Renal pelvis (tissue), 4 donors: ENCODE results near the gene GSTT2B. TPM values are rescaled to one million over a fixed set of nuclear protein-coding genes. Genes with fewer than 3 reads are reported as not detected.
"Not testable (repeated sequence)": the region's sequence is repeated elsewhere in the genome, so short reads cannot be mapped to it uniquely, and the experiment has no call there.

ENCODE experiments used
- DNase-seq: peaks from one replicate; pipeline ENCODE4 v3.0.0-alpha.2; 2013
- polyA plus RNA-seq, 3 donors: library from polyadenylated mRNA; unstranded; fragments of 120-200 nt; gene quantifications; one replicate each; pipeline ENCODE4 v1.2.1, GENCODE V29; 2013; ENCODE audit not compliant: insufficient read length in 3 of 3

GSTT2B gene
- polyA plus RNA-seq, 3 donors, result 13.7 to 19.4 (median 14.8) TPM

DNA sequence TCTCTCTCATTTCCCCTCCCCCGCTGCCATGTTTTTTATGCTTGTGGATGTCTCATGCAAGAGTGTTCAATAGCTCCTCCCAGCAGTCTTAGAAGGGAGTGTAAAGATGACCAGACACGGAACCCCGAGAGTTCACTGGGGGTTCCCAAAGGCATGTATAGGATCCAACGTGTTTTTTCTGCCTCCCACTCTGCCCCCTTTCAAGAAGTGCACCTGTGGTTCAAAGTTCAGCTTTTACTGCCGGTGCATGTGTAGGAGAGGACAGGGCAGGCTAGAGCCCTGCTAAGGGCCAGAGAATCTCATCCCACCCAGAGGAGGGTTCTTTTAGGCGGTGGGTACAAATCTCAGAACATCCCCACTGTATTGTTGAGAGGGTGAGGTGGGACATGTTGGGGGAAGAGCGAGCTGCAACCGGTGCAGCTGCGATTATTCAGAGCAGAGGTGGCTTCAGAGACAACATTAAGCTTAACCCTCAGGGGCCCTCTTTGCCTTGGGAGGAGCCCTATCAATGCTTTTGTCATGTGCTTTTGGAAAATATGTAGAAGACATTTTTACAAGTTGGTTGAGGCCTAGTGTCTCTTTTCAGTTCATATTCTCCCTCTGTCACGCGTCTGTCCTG lies 52.3 kb downstream of the GSTT2B start:
- no peak for DNase-seq

GRCh38 chr22:23907423-23907822 lies 53.6 kb downstream of the GSTT2B start:
- DNase-seq, result not testable (repeated sequence)

Other genes with a start within 250 kb of the GSTT2B start
- gene ZNF70, start 210.1 kb downstream of the GSTT2B start, polyA plus RNA-seq, result 1 to 10 TPM; 6.1 to 8.6 (median 7.7) TPM
- 1 to 10 TPM in 2 of 3 donors, under 1 TPM in 1; 0.89 to 1.3 (median 1.1) TPM for gene VPREB3, start 206.8 kb downstream of the GSTT2B start, polyA plus RNA-seq
- 1 to 10 TPM; 2.2 to 3.7 (median 2.9) TPM for gene C22orf15, start 198.2 kb downstream of the GSTT2B start, polyA plus RNA-seq
- 100 to 1,000 TPM in 1 of 3 donors, 10 to 100 TPM in 2; 81.4 to 103 (median 91.5) TPM for gene CHCHD10, start 193.2 kb downstream of the GSTT2B start, polyA plus RNA-seq
- 10 to 100 TPM; 15.3 to 21.9 (median 20.0) TPM for gene MMP11, start 188.3 kb downstream of the GSTT2B start, polyA plus RNA-seq
- 100 to 1,000 TPM; 171 to 218 (median 181) TPM for gene SMARCB1, start 174.2 kb downstream of the GSTT2B start, polyA plus RNA-seq
- gene DERL3, start 122.2 kb downstream of the GSTT2B start, polyA plus RNA-seq, result 1 to 10 TPM; 4.9 to 6.4 (median 6.3) TPM
- gene SLC2A11, start 103.3 kb downstream of the GSTT2B start, polyA plus RNA-seq, result 10 to 100 TPM; 22.8 to 68.3 (median 61.5) TPM
- 100 to 1,000 TPM; 248 to 398 (median 342) TPM for gene MIF, start 66.8 kb downstream of the GSTT2B start, polyA plus RNA-seq
- 10 to 100 TPM in 2 of 3 donors, 1 to 10 TPM in 1; 6.4 to 13.1 (median 10.8) TPM for gene DDTL, start 5.7 kb upstream of the GSTT2B start, polyA plus RNA-seq
- 10 to 100 TPM; 73.9 to 90.9 (median 90.2) TPM for gene DDT, start 13.2 kb upstream of the GSTT2B start, polyA plus RNA-seq
- 1 to 10 TPM; 1.0 to 1.9 (median 1.3) TPM for gene GSTT2, start 18.9 kb upstream of the GSTT2B start, polyA plus RNA-seq
- gene GSTT4, start 44.3 kb upstream of the GSTT2B start, polyA plus RNA-seq, result not detected
- gene CABIN1, start 50.1 kb upstream of the GSTT2B start, polyA plus RNA-seq, result 10 to 100 TPM; 55.6 to 66.7 (median 63.5) TPM
- gene SUSD2, start 220.3 kb upstream of the GSTT2B start, polyA plus RNA-seq, result 10 to 100 TPM; 16.8 to 24.3 (median 17.5) TPM